ENCODE data around the gene TREML1.

GRCh38 chr6:41174610-41175009, 20.5 kb upstream of the TREML1 start:
- TF ChIP-seq, protein P1, sequence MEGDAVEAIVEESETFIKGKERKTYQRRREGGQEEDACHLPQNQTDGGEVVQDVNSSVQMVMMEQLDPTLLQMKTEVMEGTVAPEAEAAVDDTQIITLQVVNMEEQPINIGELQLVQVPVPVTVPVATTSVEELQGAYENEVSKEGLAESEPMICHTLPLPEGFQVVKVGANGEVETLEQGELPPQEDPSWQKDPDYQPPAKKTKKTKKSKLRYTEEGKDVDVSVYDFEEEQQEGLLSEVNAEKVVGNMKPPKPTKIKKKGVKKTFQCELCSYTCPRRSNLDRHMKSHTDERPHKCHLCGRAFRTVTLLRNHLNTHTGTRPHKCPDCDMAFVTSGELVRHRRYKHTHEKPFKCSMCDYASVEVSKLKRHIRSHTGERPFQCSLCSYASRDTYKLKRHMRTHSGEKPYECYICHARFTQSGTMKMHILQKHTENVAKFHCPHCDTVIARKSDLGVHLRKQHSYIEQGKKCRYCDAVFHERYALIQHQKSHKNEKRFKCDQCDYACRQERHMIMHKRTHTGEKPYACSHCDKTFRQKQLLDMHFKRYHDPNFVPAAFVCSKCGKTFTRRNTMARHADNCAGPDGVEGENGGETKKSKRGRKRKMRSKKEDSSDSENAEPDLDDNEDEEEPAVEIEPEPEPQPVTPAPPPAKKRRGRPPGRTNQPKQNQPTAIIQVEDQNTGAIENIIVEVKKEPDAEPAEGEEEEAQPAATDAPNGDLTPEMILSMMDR (IDR thresholded peaks at IDR 0.05; ENCODE audit: control extremely low read depth in 1 of 3, insufficient read depth in 1 of 3, low read depth in 1 of 3, low read length in 3 of 3): no peak
- TF ChIP-seq YY1 (IDR thresholded peaks at IDR 0.05; ENCODE audit: low read depth, low read length) (no peak), POLR2A (IDR thresholded peaks at IDR 0.05; ENCODE audit: control extremely low read depth in 1 of 2, low read depth in 2 of 2, low read length in 2 of 2) (no peak), POLR2AphosphoS5 (IDR thresholded peaks at IDR 0.05; ENCODE audit: low read depth, low read length) (no peak), NRF1 (IDR thresholded peaks at IDR 0.05; ENCODE audit: low read depth, low read length) (no peak)
